Smooth muscle cell (in vitro differentiated cells): ENCODE measurements around the gene TYW5. TPM values are rescaled to one million over a fixed set of nuclear protein-coding genes. Genes with fewer than 3 reads are reported as not detected.

Experiments
- DNase-seq: peaks from one replicate; lab custom pipeline; 2025; ENCODE audit not compliant: unreplicated experiment; lab: John Stamatoyannopoulos, UW
- H2AFZ ChIP-seq: fragments of 200-600 bp; sonication (generic); 2 replicates; pipeline ENCODE4 v1.6.0; 2016; ENCODE audit warnings: antibody characterized with exemption, low read depth, mild to moderate bottlenecking
- H3F3A ChIP-seq: fragments of 200-600 bp; sonication (generic); 2 replicates; pipeline ENCODE4 v1.6.0; 2017; ENCODE audit warnings: antibody characterized with exemption, low read depth
- H3K27ac ChIP-seq: fragments of 200-600 bp; sonication (generic); 2 replicates; pipeline ENCODE4 v1.5.1; 2016; ENCODE audit warnings: low read depth, mild to moderate bottlenecking
- H3K27me3 ChIP-seq: fragments of 200-600 bp; sonication (generic); 2 replicates; pipeline ENCODE4 v1.6.1; 2016; ENCODE audit warnings: low read depth, mild to moderate bottlenecking
- H3K36me3 ChIP-seq: fragments of 200-600 bp; sonication (generic); 2 replicates; pipeline ENCODE4 v1.5.1; 2016; ENCODE audit warnings: low read depth
- H3K4me1 ChIP-seq: fragments of 200-600 bp; sonication (generic); 2 replicates; pipeline ENCODE4 v1.5.1; 2016; ENCODE audit warnings: low read depth
- H3K4me2 ChIP-seq: fragments of 200-600 bp; sonication (generic); 2 replicates; pipeline ENCODE4 v1.6.0; 2016; ENCODE audit warnings: mild to moderate bottlenecking
- H3K4me3 ChIP-seq: fragments of 200-600 bp; sonication (generic); 2 replicates; pipeline ENCODE4 v1.5.1; 2016; ENCODE audit warnings: mild to moderate bottlenecking
- H3K79me2 ChIP-seq: fragments of 200-600 bp; sonication (generic); 2 replicates; pipeline ENCODE4 v1.6.0; 2016; ENCODE audit warnings: low read depth, mild to moderate bottlenecking
- H3K9ac ChIP-seq: fragments of 200-600 bp; sonication (generic); 2 replicates; pipeline ENCODE4 v1.6.0; 2016; ENCODE audit warnings: low read depth
- H3K9me3 ChIP-seq: fragments of 200-600 bp; sonication (generic); replicated peaks from 2 replicates; pipeline ENCODE4 v1.5.1; 2016; ENCODE audit warnings: low read depth
- H4K20me1 ChIP-seq: fragments of 200-600 bp; sonication (generic); 2 replicates; pipeline ENCODE4 v1.6.0; 2016; ENCODE audit warnings: low read depth
- CTCF ChIP-seq: fragments of 200-600 bp; sonication (generic); IDR thresholded peaks from 2 replicates; pipeline ENCODE4 v1.5.1; 2017; ENCODE audit warnings: borderline replicate concordance, mild to moderate bottlenecking, antibody characterized with exemption; ENCODE audit not compliant: insufficient read depth, poor library complexity, severe bottlenecking
- WGBS: methylation state at CpG from one replicate; pipeline ENCODE4 v1.1.7; 2016; ENCODE audit warnings: low lambda C conversion rate; 5-methylcytosine and 5-hydroxymethylcytosine counted together
- polyA plus RNA-seq: library from polyadenylated mRNA; unstranded; fragments of >200 nt; fragmentation: Nextera tagmentation; extraction: Ambion mirVana; gene quantifications from 2 replicates; pipeline ENCODE4 v1.2.1, GENCODE V29; 2016
- total RNA-seq: library from RNA; depleted of rRNA; stranded (reverse); fragments of >200 nt; gene quantifications from 2 replicates; pipeline ENCODE4 v1.2.3, GENCODE V29; 2014

The TYW5 gene
- total and polyA plus RNA-seq, 2 experiments from 2014 or later, result 6.6 to 14.6 TPM

GRCh38 chr2:199928226-199928625 is 27.1 kb downstream of the TYW5 start:
- no peak overlapping the region for H3K9ac ChIP-seq
- no peak for DNase-seq
- peaks cover 21% of the 10 kb centered on the region for H3K36me3 ChIP-seq
- no peaks in the 10 kb centered on the region for H3K4me1 ChIP-seq
- H3K4me3 ChIP-seq, result no peak overlapping the region
- TF ChIP-seq CTCF, result no peak
- H3K79me2 ChIP-seq, result peaks cover 28% of the 10 kb centered on the region
- H3K9me3 ChIP-seq, result no peaks in the 10 kb centered on the region
- H3K4me2 ChIP-seq, result no peak overlapping the region
- H3F3A ChIP-seq, result no peaks in the 10 kb centered on the region
- H3K27ac ChIP-seq, result no peak overlapping the region
- no peak overlapping the region for H2AFZ ChIP-seq
- peaks cover 36% of the 10 kb centered on the region for H4K20me1 ChIP-seq
- 45% methylated on average over 2 of the region's 2 CpGs for WGBS
- H3K27me3 ChIP-seq, result no peaks in the 10 kb centered on the region

DNA sequence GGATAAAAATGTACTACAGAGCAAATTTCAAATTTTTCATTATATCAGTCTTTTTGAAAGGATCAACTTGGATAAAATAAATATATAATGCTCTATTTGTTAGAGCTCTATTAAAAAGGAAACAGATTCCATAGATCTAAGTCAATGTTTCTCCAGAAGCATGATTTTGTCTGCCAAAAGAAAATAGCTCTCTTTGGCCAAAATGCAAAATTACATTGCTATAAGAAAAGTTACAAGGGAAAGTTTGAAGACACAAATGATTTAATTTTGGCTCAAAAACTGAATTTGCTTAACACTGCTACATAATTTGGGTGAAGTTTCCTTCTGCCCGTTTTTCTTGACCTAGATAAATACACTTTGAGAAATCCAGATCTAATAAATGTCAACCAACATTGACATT is 28.5 kb downstream of the TYW5 start:
- peaks cover 42% of the 10 kb centered on the region for H3K79me2 ChIP-seq
- H2AFZ ChIP-seq, result no peak overlapping the region
- H3K4me3 ChIP-seq, result no peak overlapping the region
- DNase-seq, result no peak
- no peak overlapping the region for H3K4me2 ChIP-seq
- H3K27ac ChIP-seq, result no peak overlapping the region
- peaks cover 15% of the 10 kb centered on the region for H3K36me3 ChIP-seq
- H4K20me1 ChIP-seq, result peaks cover 49% of the 10 kb centered on the region
- H3K27me3 ChIP-seq, result no peaks in the 10 kb centered on the region
- 84% methylated on average over 1 of the region's 1 CpG for WGBS
- H3K4me1 ChIP-seq, result no peaks in the 10 kb centered on the region
- TF ChIP-seq CTCF, result no peak
- H3K9ac ChIP-seq, result no peak overlapping the region
- no peaks in the 10 kb centered on the region for H3K9me3 ChIP-seq
- H3F3A ChIP-seq, result no peaks in the 10 kb centered on the region

GRCh38 chr2:199923924-199924323 is 31.4 kb downstream of the TYW5 start:
- no peak for TF ChIP-seq CTCF
- Histone ChIP-seq H3F3A (no peaks in the 10 kb centered on the region), H3K27me3 (no peaks in the 10 kb centered on the region), H3K4me1 (no peaks in the 10 kb centered on the region), H3K9me3 (no peaks in the 10 kb centered on the region), H3K36me3 (peaks cover 9% of the 10 kb centered on the region), H4K20me1 (peaks cover 69% of the 10 kb centered on the region), H3K9ac (no peak overlapping the region), H3K4me2 (no peak overlapping the region), H3K79me2 (peaks cover 66% of the 10 kb centered on the region), H2AFZ (no peak overlapping the region), H3K4me3 (no peak overlapping the region), H3K27ac (no peak overlapping the region)
- WGBS, result 84% methylated on average over 2 of the region's 2 CpGs
- DNase-seq, result no peak

- no peak overlapping the region for H3K4me3 ChIP-seq
- no peaks in the 10 kb centered on the region for H3K4me1 ChIP-seq
- H3K9ac ChIP-seq, result no peak overlapping the region
- H3K36me3 ChIP-seq, result peaks cover 9% of the 10 kb centered on the region
- no peaks in the 10 kb centered on the region for H3F3A ChIP-seq
- H3K27me3 ChIP-seq, result no peaks in the 10 kb centered on the region
- no peak overlapping the region for H3K27ac ChIP-seq
- H3K9me3 ChIP-seq, result no peaks in the 10 kb centered on the region
- WGBS, result 45% methylated on average over 5 of the region's 5 CpGs
- H4K20me1 ChIP-seq, result peaks cover 65% of the 10 kb centered on the region
- no peak for TF ChIP-seq CTCF
- no peak overlapping the region for H3K4me2 ChIP-seq
- peaks cover 77% of the 10 kb centered on the region for H3K79me2 ChIP-seq
- H2AFZ ChIP-seq, result no peak overlapping the region
- no peak for DNase-seq
These were observed 32.4 kb downstream of the TYW5 start for GRCh38 chr2:199922856-199923255.
